BJ (cell line): ENCODE results near the gene ADAM15. TPM values are rescaled to one million over a fixed set of nuclear protein-coding genes. Genes with fewer than 3 reads are reported as not detected.
A peak's percentile ranks its signal among the peaks of the same experiment; 100 is the strongest.

Experiments
- CTCF ChIA-PET: fragments of 350-600 bp; formaldehyde crosslinking; extraction: SDS; loops from one replicate; lab custom pipeline; 2021; ENCODE audit warnings: antibody characterized with exemption, inconsistent platforms; lab: Yijun Ruan, JAX
- POLR2A ChIA-PET: fragments of 300-600 bp; sonication (Branson Sonifier 250); formaldehyde crosslinking; extraction: SDS; loops from one replicate; lab custom pipeline; 2021; ENCODE audit warnings: antibody characterized with exemption; lab: Charles Lee
- DNase-seq: peaks from one replicate; pipeline ENCODE4 v3.0.0-alpha.2; 2011; ENCODE audit warnings: low read depth
- H3K27me3 ChIP-seq: 2 replicates; pipeline ENCODE4 v1.6.0; 2011; ENCODE audit warnings: low read length; ENCODE audit not compliant: control insufficient read depth, insufficient read depth
- H3K36me3 ChIP-seq: 2 replicates; pipeline ENCODE4 v1.5.1; 2011; ENCODE audit warnings: low read length; ENCODE audit not compliant: control insufficient read depth, insufficient read depth
- H3K4me3 ChIP-seq: 2 replicates; pipeline ENCODE4 v1.5.1; 2011; ENCODE audit warnings: low read depth, mild to moderate bottlenecking, control low read depth, low read length
- CTCF ChIP-seq: IDR thresholded peaks from 2 replicates; pipeline ENCODE4 v1.5.1; 2011; ENCODE audit warnings: low read depth, mild to moderate bottlenecking, control low read depth, inconsistent platforms, low read length, moderate library complexity; ENCODE audit not compliant: insufficient read depth
- polyA plus RNA-seq: library from polyadenylated mRNA; depleted of rRNA; stranded (reverse); fragments of >200 nt; gene quantifications from 2 replicates; pipeline ENCODE4 v1.2.3, GENCODE V29; 2011

ADAM15 gene
- polyA plus RNA-seq, 1 experiment = 88.8 TPM

GRCh38 chr1:155077346-155077745, 26.2 kb downstream of the ADAM15 start:
- Histone ChIP-seq H3K4me3 (no peak overlapping the region), H3K27me3 (peaks cover 27% of the 10 kb centered on the region), H3K36me3 (no peaks in the 10 kb centered on the region)
- no peak for DNase-seq
- ChIA-PET POLR2A (no interaction called here), CTCF (interaction anchor here (1.1 kb wide), 1 partner anchor 8 kb away, joined by 3 read pairs; no protein-coding TSS in a partner anchor)
- no peak for TF ChIP-seq CTCF

DNA sequence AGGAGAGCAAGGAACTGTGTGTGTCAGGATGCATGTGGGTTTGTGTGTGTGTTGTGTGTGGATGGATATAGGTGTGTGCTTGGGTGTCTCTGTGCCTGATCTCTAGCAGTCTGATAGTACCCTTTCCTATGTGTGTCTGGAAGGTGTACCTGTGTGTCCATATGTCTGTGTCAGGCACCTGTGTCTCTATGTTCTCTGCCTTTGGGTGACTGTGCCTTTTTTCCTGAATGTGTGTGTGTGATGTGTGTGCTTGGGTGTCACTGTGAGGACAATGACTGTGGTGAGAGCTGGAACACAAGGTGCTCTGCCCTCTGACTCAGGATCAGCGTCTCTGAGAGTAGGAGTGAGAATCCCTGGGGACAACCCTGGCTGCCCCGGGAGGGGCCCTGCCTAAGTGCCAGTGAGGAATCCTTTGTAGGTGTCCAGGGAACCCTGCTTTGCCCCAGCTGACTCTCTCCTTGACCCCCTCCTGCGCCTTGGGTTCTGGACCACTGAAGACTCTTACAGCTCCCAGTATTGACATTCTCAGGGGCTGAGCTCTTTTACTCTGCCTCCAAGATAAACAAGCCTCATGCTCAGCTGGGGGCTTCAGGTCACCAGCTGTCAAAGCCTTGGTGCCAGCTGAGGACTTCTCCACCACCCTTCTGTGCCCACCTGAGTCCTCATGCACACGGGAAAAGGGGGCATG, 26.8 kb downstream of the ADAM15 start:
- no peak for DNase-seq
- H3K36me3 ChIP-seq = no peaks in the 10 kb centered on the region
- ChIA-PET POLR2A (no interaction called here), CTCF (interaction anchor here (0.7 to 2.1 kb wide), 5 partner anchors 14 to 60 kb away, joined by 3 to 9 read pairs (median 4); partner anchors contain the start of genes ADAM15 and EFNA4)
- no peak for TF ChIP-seq CTCF
- no peak overlapping the region for H3K4me3 ChIP-seq
- peaks cover 32% of the 10 kb centered on the region for H3K27me3 ChIP-seq

- Histone ChIP-seq H3K36me3 (no peaks in the 10 kb centered on the region), H3K27me3 (peaks cover 39% of the 10 kb centered on the region), H3K4me3 (peak within 1 kb of the TSS; percentile 27)
- ChIA-PET CTCF (interaction anchor here (0.7 to 2.1 kb wide), 8 partner anchors 10 to 138 kb away, joined by 3 to 9 read pairs (median 4); partner anchors contain the start of genes ADAM15 and EFNA4), POLR2A (no interaction called here)
- TF ChIP-seq CTCF = no peak
- no peak for DNase-seq
These were observed 27.5 kb downstream of the ADAM15 start, which contains the start of gene EFNA3 for GRCh38 chr1:155078469-155079209. Gene EFNA3 (plus strand): TSS chr1:155078837. CDS start chr1:155078942, 105 bp downstream.

DNA sequence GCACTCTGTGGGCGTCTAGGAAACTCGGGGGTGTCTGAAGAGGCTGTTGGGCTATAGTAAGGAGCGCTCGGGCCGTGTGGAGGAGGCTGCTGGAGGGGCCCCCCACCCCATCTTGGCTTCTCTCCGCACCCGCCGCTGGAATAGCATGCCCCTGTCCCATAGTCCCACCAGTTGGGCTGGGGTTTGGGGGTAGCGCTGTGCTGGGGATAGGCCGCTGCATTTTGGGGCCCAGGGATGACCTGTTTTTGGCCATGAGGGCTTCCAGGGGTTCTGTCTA, 28.0 kb downstream of the ADAM15 start:
- ChIA-PET POLR2A (no interaction called here), CTCF (interaction anchor here (0.8 to 2.1 kb wide), 7 partner anchors 10 to 139 kb away, joined by 3 to 9 read pairs (median 4); partner anchors contain the start of genes ADAM15 and EFNA4)
- DNase-seq = no peak
- TF ChIP-seq CTCF = no peak
- Histone ChIP-seq H3K36me3 (no peaks in the 10 kb centered on the region), H3K27me3 (peaks cover 40% of the 10 kb centered on the region), H3K4me3 (peak overlapping the region; percentile 27)
